Thyroid gland (tissue), 4 donors: ENCODE results near the gene RHOG.

ENCODE experiments used
- CTCF ChIP-seq, 6 experiments: fragments of 200-600 bp in 3 of 6; fragments of 450-650 bp in 3 of 6; sonication (generic) in 3 of 6; IDR thresholded peaks; one replicate each; pipeline ENCODE4 v1.5.1; 2016 to 2019; ENCODE audit warnings: antibody characterized with exemption in 6 of 6, mild to moderate bottlenecking in 2 of 6, inconsistent platforms in 1 of 6, moderate library complexity in 1 of 6
- POLR2A ChIP-seq, 2 donors: fragments of 450-650 bp; IDR thresholded peaks; one replicate each; pipeline ENCODE4 v1.6.1; 2017; ENCODE audit warnings: antibody characterized with exemption in 2 of 2, mild to moderate bottlenecking in 2 of 2, moderate library complexity in 1 of 2

DNA sequence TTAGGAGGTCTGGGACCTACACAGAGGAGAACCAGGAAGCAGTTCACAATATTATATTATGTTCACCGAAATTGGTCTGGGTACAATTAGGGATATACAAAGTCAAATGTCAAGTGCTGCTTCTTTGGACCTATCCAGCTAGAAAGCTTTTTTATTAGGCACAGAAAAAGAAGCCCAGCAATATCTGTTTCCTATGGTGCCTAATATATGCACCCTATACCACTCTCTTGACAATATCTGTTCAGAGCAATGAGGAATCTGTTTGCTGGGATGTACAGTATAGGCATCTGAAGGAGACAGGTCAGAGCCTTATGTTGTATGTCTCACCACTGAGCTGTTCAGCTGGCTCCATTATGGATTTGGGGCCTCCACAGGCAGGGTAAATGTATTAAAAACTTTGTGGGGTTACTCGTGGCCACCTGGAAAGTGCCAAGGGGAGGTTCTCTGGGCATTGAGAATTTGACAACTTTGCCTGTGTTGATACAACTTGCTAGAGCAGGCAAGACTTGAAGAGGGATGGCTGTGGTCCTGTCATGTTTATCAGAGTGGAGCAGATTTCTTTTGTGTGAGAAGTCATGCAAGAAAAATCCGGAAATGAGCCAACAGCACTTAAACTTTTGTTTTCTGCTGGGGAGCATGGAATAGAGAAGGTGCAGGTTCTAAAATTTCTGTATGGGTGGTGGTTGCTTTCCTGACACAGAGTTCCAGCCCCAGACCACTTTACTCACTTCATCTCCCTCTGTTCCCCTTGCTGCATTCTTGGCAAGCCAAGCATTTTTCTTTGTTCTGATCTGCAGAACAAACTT is 24.8 kb upstream of the RHOG start:
- TF ChIP-seq CTCF (IDR thresholded peaks at IDR 0.05) = no peak
- peak in 1 of 2 donors; percentile 2 for TF ChIP-seq POLR2A (IDR thresholded peaks at IDR 0.05)
